ENCODE results near the gene TUBGCP6. TPM values are rescaled to one million over a fixed set of nuclear protein-coding genes. Genes with fewer than 3 reads are reported as not detected.
"Not testable (repeated sequence)": the region's sequence is repeated elsewhere in the genome, so short reads cannot be mapped to it uniquely, and the experiment has no call there.

Gene TUBGCP6
- total RNA-seq, 1 donor from 2014 or later = 52.1 TPM

- H3K36me3 Mint-ChIP-seq (ENCODE audit: low read depth); DNase-seq (ENCODE audit: low spot score); H3K9me3 Mint-ChIP-seq; intact Hi-C loops (cut with micrococcal nuclease); H3K4me1 Mint-ChIP-seq (ENCODE audit: low read depth): not testable (repeated sequence)
- H3K4me3 Mint-ChIP-seq = peak overlapping the region; percentile 75
- H3K27ac Mint-ChIP-seq = peak overlapping the region; percentile 68
- peaks cover 39% of the 10 kb centered on the region for H3K27me3 Mint-ChIP-seq (ENCODE audit: insufficient read depth)
Measured at GRCh38 chr22:50168490-50169180, 76.2 kb downstream of the TUBGCP6 start.

GRCh38 chr22:50167689-50168489, 76.9 kb downstream of the TUBGCP6 start:
- Mint-ChIP-seq H3K27me3 (ENCODE audit: insufficient read depth) (peaks cover 37% of the 10 kb centered on the region), H3K4me3 (peak overlapping the region; percentile 55), H3K9me3 (no peaks in the 10 kb centered on the region), H3K36me3 (ENCODE audit: low read depth) (no peaks in the 10 kb centered on the region), H3K27ac (peak overlapping the region; percentile 20), H3K4me1 (ENCODE audit: low read depth) (no peaks in the 10 kb centered on the region)
- DNase-seq (ENCODE audit: low spot score) = no peak
- intact Hi-C loops (cut with micrococcal nuclease) = no loop called here

Other genes with a start within 250 kb of the TUBGCP6 start
- gene IL17REL, start 232.3 kb downstream of the TUBGCP6 start, total RNA-seq = 0.05 TPM in 1 of 2 replicates, not detected in the other
- gene TTLL8, start 186.7 kb downstream of the TUBGCP6 start, total RNA-seq = not detected in 2 replicates
- gene MLC1, start 159.6 kb downstream of the TUBGCP6 start, total RNA-seq = not detected in 2 replicates
- gene MOV10L1, start 155.0 kb downstream of the TUBGCP6 start, total RNA-seq = not detected in 2 replicates
- gene PANX2, start 74.3 kb downstream of the TUBGCP6 start, total RNA-seq = 0.36 and 0.64 TPM in 2 replicates
- 94.1 and 96.8 TPM in 2 replicates for gene TRABD, start 59.1 kb downstream of the TUBGCP6 start, total RNA-seq
- 23.7 and 25.9 TPM in 2 replicates for gene SELENOO, start 44.0 kb downstream of the TUBGCP6 start, total RNA-seq
- gene HDAC10, start 6.2 kb upstream of the TUBGCP6 start, total RNA-seq = 67.4 and 68.1 TPM in 2 replicates
- 15.1 and 19.0 TPM in 2 replicates for gene MAPK12, start 16.7 kb upstream of the TUBGCP6 start, total RNA-seq
- 24.6 and 28.9 TPM in 2 replicates for gene MAPK11, start 25.4 kb upstream of the TUBGCP6 start, total RNA-seq
- gene PLXNB2, start 62.6 kb upstream of the TUBGCP6 start, total RNA-seq = 8.9 and 10.2 TPM in 2 replicates
- gene DENND6B, start 82.0 kb upstream of the TUBGCP6 start, total RNA-seq = 1.7 and 2.2 TPM in 2 replicates
- gene PPP6R2, start 98.3 kb upstream of the TUBGCP6 start, total RNA-seq = 46.0 and 48.5 TPM in 2 replicates
- gene SBF1, start 230.0 kb upstream of the TUBGCP6 start, total RNA-seq = 113 and 116 TPM in 2 replicates
- gene ADM2, start 236.5 kb upstream of the TUBGCP6 start, total RNA-seq = 4.2 and 4.9 TPM in 2 replicates
- 0.29 TPM in 1 of 2 replicates, not detected in the other for gene MIOX, start 241.8 kb upstream of the TUBGCP6 start, total RNA-seq